Epithelial cell of esophagus (primary cell): ENCODE data around the gene ZNF564.

ENCODE experiments used
- DNase-seq: peaks from one replicate; pipeline ENCODE4 v3.0.0; 2010; ENCODE audit warnings: low read depth
- H3K4me3 ChIP-seq: 2 replicates; pipeline ENCODE4 v1.5.1; 2011; ENCODE audit warnings: mild to moderate bottlenecking, low read length, control low read depth
- CTCF ChIP-seq: IDR thresholded peaks from 2 replicates; pipeline ENCODE4 v1.5.1; 2011; ENCODE audit warnings: low read depth, mild to moderate bottlenecking, low read length, control low read depth, inconsistent platforms; ENCODE audit not compliant: insufficient read depth; ENCODE audit errors: missing control alignments

The ZNF564 gene

GRCh38 chr19:12485052-12485416 lies 66.2 kb downstream of the ZNF564 start:
- no peak for DNase-seq
- peak overlapping the region; percentile 85 for H3K4me3 ChIP-seq
- TF ChIP-seq CTCF = no peak

GRCh38 chr19:12484371-12485051 lies 66.8 kb downstream of the ZNF564 start, which contains the start of gene ZNF709:
Gene ZNF709, minus strand, starts transcription at chr19:12484816. Its CDS starts 159 bp downstream, at chr19:12484657.
- H3K4me3 ChIP-seq = peak within 1 kb of the TSS; percentile 85
- no peak for TF ChIP-seq CTCF
- peak; percentile 72 for DNase-seq

- H3K4me3 ChIP-seq = peak overlapping the region; percentile 85
- no peak for TF ChIP-seq CTCF
- DNase-seq = no peak
Measured at GRCh38 chr19:12484011-12484370, 67.3 kb downstream of the ZNF564 start.

- DNase-seq = no peak
- TF ChIP-seq CTCF = no peak
Measured at GRCh38 chr19:12482509-12482886, 68.8 kb downstream of the ZNF564 start.

GRCh38 chr19:12481781-12482508 lies 69.3 kb downstream of the ZNF564 start:
- TF ChIP-seq CTCF = no peak
- H3K4me3 ChIP-seq = no peak overlapping the region
- no peak for DNase-seq

More at GRCh38 chr19:12482509-12482886, 68.8 kb downstream of the ZNF564 start:
- no peak overlapping the region for H3K4me3 ChIP-seq

GRCh38 chr19:12478234-12478941 lies 72.9 kb downstream of the ZNF564 start:
- no peak for DNase-seq
- no peak overlapping the region for H3K4me3 ChIP-seq
- no peak for TF ChIP-seq CTCF
